HCT116 (cell line): ENCODE data around the gene RFX3. TPM values are rescaled to one million over a fixed set of nuclear protein-coding genes. Genes with fewer than 3 reads are reported as not detected.

Source experiments
- ATAC-seq: fragments of 200-7000 bp; cut with Tn5 transposase; 2 replicates; pipeline ENCODE4 v1.9.1; 2020; ENCODE audit warnings: mild to moderate bottlenecking, moderate library complexity
- BruUV-seq: library from RNA; stranded (reverse); fragments of 400-500 nt; replicated peaks from 2 replicates; lab custom pipeline; 2021; lab: Mats Ljungman, UMichigan
- CTCF ChIA-PET: fragments of 300-600 bp; sonication (Branson Sonifier 250); formaldehyde crosslinking; loops from one replicate; lab custom pipeline; 2021; ENCODE audit warnings: antibody characterized with exemption; lab: Charles Lee
- POLR2A ChIA-PET: fragments of 300-600, 350-600 bp; sonication (Branson Sonifier 250); formaldehyde crosslinking; loops from one replicate; lab custom pipeline; 2021; ENCODE audit warnings: antibody characterized with exemption; lab: Charles Lee
- RAD21 ChIA-PET, 2 experiments: fragments of 300-600 bp; sonication (Branson Sonifier 250); formaldehyde crosslinking; loops; one replicate each; lab custom pipeline; 2023; ENCODE audit warnings: low total read pairs in 2 of 2; ENCODE audit not compliant: uncharacterized antibody in 2 of 2, unreplicated experiment in 2 of 2, low non-redundant PET in 1 of 2; lab: Charles Lee
- DNase-seq: peaks from one replicate; pipeline ENCODE4 v3.0.0-alpha.2; 2010; ENCODE audit warnings: low read depth, low spot score
- H2AFZ ChIP-seq: fragments of 200-600 bp; shearing (Covaris generic), sonication (generic); 2 replicates; pipeline ENCODE4 v1.6.1; 2017; ENCODE audit warnings: low read depth, mixed run types, mixed read lengths, antibody characterized with exemption, low read length; ENCODE audit not compliant: poor library complexity, severe bottlenecking
- H3K27ac ChIP-seq: 2 replicates; pipeline ENCODE4 v1.5.1; 2012; ENCODE audit warnings: low read depth, low read length
- H3K27me3 ChIP-seq: fragments of 200-600 bp; sonication (generic); 2 replicates; pipeline ENCODE4 v1.6.1; 2016; ENCODE audit warnings: mixed run types, low read length, mixed read lengths; ENCODE audit not compliant: insufficient read depth
- H3K36me3 ChIP-seq, 2 experiments: fragments of 200-500 bp in 1 of 2; fragments of 200-600 bp in 1 of 2; sonication (Bioruptor generic) in 1 of 2; sonication (generic) in 1 of 2; 2 replicates each; pipeline versions ENCODE4 v1.5.1 to v1.6.1; 2014 to 2016; ENCODE audit warnings: low read length in 2 of 2, inconsistent platforms in 1 of 2, mixed read lengths in 1 of 2, mixed run types in 1 of 2; ENCODE audit not compliant: insufficient read depth in 2 of 2, control insufficient read depth in 1 of 2
- H3K4me1 ChIP-seq, 2 experiments: fragments of 200-600 bp in 1 of 2; sonication (generic) in 1 of 2; 2 replicates each; pipeline versions ENCODE4 v1.5.1 to v1.6.1; 2012 to 2017; ENCODE audit warnings: low read length in 2 of 2, inconsistent platforms in 1 of 2, mild to moderate bottlenecking in 1 of 2, mixed read lengths in 1 of 2, mixed run types in 1 of 2, moderate library complexity in 1 of 2; ENCODE audit not compliant: insufficient read depth in 2 of 2, control insufficient read depth in 1 of 2
- H3K4me2 ChIP-seq: fragments of 200-600 bp; sonication (generic); 2 replicates; pipeline ENCODE4 v1.6.1; 2017; ENCODE audit warnings: mixed run types, low read length, mixed read lengths
- H3K4me3 ChIP-seq, 2 experiments: fragments of 200-600 bp in 1 of 2; sonication (generic) in 1 of 2; replicated peaks in 1 of 2; 2 replicates each; pipeline ENCODE4 v1.5.1; 2011 to 2016; ENCODE audit warnings: low read length in 2 of 2, control low read depth in 1 of 2, low read depth in 1 of 2, mild to moderate bottlenecking in 1 of 2, mixed read lengths in 1 of 2, mixed run types in 1 of 2
- H3K79me2 ChIP-seq: fragments of 200-600 bp; sonication (generic); 2 replicates; pipeline ENCODE4 v1.6.1; 2017; ENCODE audit warnings: mild to moderate bottlenecking, mixed run types, low read length, moderate library complexity, mixed read lengths; ENCODE audit not compliant: insufficient read depth
- H3K9ac ChIP-seq: fragments of 200-600 bp; sonication (generic); 2 replicates; pipeline ENCODE4 v1.6.1; 2016; ENCODE audit warnings: low read length, mixed read lengths
- H3K9me2 ChIP-seq: fragments of 200-600 bp; sonication (generic), shearing (Covaris generic); 2 replicates; pipeline ENCODE4 v1.6.1; 2017; ENCODE audit warnings: mixed run types, mild to moderate bottlenecking, moderate library complexity; ENCODE audit not compliant: insufficient read depth
- H3K9me3 ChIP-seq, 2 experiments: fragments of 200-500 bp in 1 of 2; fragments of 200-600 bp in 1 of 2; sonication (Bioruptor generic) in 1 of 2; sonication (generic) in 1 of 2; 2 replicates each; pipeline ENCODE4 v1.6.1; 2014 to 2017; ENCODE audit warnings: low read length in 2 of 2, mixed read lengths in 2 of 2, inconsistent platforms in 1 of 2, low read depth in 1 of 2, mild to moderate bottlenecking in 1 of 2, mixed run types in 1 of 2, moderate library complexity in 1 of 2; ENCODE audit not compliant: control insufficient read depth in 1 of 2, insufficient read depth in 1 of 2
- H4K20me1 ChIP-seq: fragments of 200-600 bp; sonication (generic), shearing (Covaris generic); 2 replicates; pipeline ENCODE4 v1.6.1; 2017; ENCODE audit warnings: mixed run types, mild to moderate bottlenecking, moderate library complexity; ENCODE audit not compliant: insufficient read depth
- ATF3 ChIP-seq: IDR thresholded peaks from 2 replicates; pipeline ENCODE4 v1.6.1; 2012
- CTCF ChIP-seq, 3 experiments: fragments of 200-600 bp in 1 of 3; sonication (generic) in 1 of 3; IDR thresholded peaks in 2 of 3; conservative IDR thresholded peaks in 1 of 3; 2 replicates each; pipeline ENCODE4 v1.5.1; 2012 to 2017; ENCODE audit warnings: low read depth in 2 of 3, low read length in 2 of 3, antibody characterized with exemption in 1 of 3, borderline replicate concordance in 1 of 3, control low read depth in 1 of 3, mild to moderate bottlenecking in 1 of 3, mixed read lengths in 1 of 3, mixed run types in 1 of 3, moderate library complexity in 1 of 3; ENCODE audit not compliant: insufficient read depth in 1 of 3
- EGR1 ChIP-seq: IDR thresholded peaks from 2 replicates; pipeline ENCODE4 v1.6.1; 2012; ENCODE audit warnings: low read depth
- EZH2phosphoT487 ChIP-seq: fragments of 200-600 bp; IDR thresholded peaks from 2 replicates; pipeline ENCODE4 v1.6.1; 2018; ENCODE audit warnings: antibody characterized with exemption, borderline replicate concordance
- JUND ChIP-seq: IDR thresholded peaks from 2 replicates; pipeline ENCODE4 v1.6.1; 2012
- MAX ChIP-seq: IDR thresholded peaks from 2 replicates; pipeline ENCODE4 v1.6.1; 2012
- POLR2AphosphoS5 ChIP-seq: IDR thresholded peaks from 2 replicates; pipeline ENCODE4 v1.6.1; 2011; ENCODE audit warnings: mild to moderate bottlenecking, low read depth, low read length, moderate library complexity
- SP1 ChIP-seq: IDR thresholded peaks from 2 replicates; pipeline ENCODE4 v1.6.1; 2012; ENCODE audit warnings: low read depth
- SRF ChIP-seq: IDR thresholded peaks from 2 replicates; pipeline ENCODE4 v1.6.1; 2012; ENCODE audit warnings: low read depth
- ZNF274 ChIP-seq: fragments of 200-500 bp; sonication (Bioruptor generic); IDR thresholded peaks from 2 replicates; pipeline ENCODE4 v1.6.1; 2014; ENCODE audit warnings: mild to moderate bottlenecking, low read depth, low read length, inconsistent platforms
- intact Hi-C: fragments of 100-400 bp; cut with micrococcal nuclease; formaldehyde crosslinking; loops from 2 replicates; pipeline ENCODE4 v1.10.0; 2022
- total RNA-seq: library from RNA; stranded (reverse); gene quantifications from one replicate; pipeline ENCODE4 v1.2.1, GENCODE V29; 2021; ENCODE audit not compliant: unreplicated experiment

The RFX3 gene
- total RNA-seq, 1 experiment from 2014 or later: 11.8 TPM

- Histone ChIP-seq H3K9me3 (no peaks in the 10 kb centered on the region), H3K36me3 (no peaks in the 10 kb centered on the region), H3K27ac (no peak overlapping the region), H3K4me2 (no peak overlapping the region), H3K4me3 (no peak overlapping the region), H3K9ac (no peak overlapping the region), H3K9me2 (no peaks in the 10 kb centered on the region), H4K20me1 (no peaks in the 10 kb centered on the region), H3K79me2 (no peaks in the 10 kb centered on the region), H3K27me3 (no peaks in the 10 kb centered on the region), H2AFZ (no peak overlapping the region), H3K4me1 (no peaks in the 10 kb centered on the region)
- ChIA-PET RAD21 (no interaction called here), POLR2A (no interaction called here), CTCF (no interaction called here)
- intact Hi-C loops: no loop called here
- ATAC-seq (no peak), DNase-seq (no peak)
- TF ChIP-seq EGR1 (no peak), JUND (no peak)
- BruUV-seq: no TSS peak
Observed at GRCh38 chr9:3548648-3549047, 22.8 kb upstream of the RFX3 start.

GRCh38 chr9:3541206-3541605 lies 15.4 kb upstream of the RFX3 start:
- intact Hi-C loops: no loop called here
- BruUV-seq: no TSS peak
- CTCF ChIA-PET: interaction anchor here (0.9 kb wide), 1 partner anchor 15 kb away, joined by 3 read pairs; the partner anchor contains the start of gene RFX3

More at GRCh38 chr9:3541206-3541605, 15.4 kb upstream of the RFX3 start:
- TF ChIP-seq SRF (no peak), JUND (no peak), EZH2phosphoT487 (no peak), POLR2AphosphoS5 (no peak), MAX (no peak), SP1 (no peak), CTCF (IDR thresholded peaks at IDR 0.05 in 2 of 3, conservative IDR thresholded peaks at IDR 0.05 in 1 of 3; ENCODE audit: borderline replicate concordance in 1 of 3, insufficient read depth in 1 of 3, low read depth in 2 of 3, low read length in 2 of 3) (no peak), ATF3 (no peak), ZNF274 (no peak)
- ChIA-PET POLR2A (interaction anchor here (1.3 kb wide), 1 partner anchor 15 kb away, joined by 3 read pairs; no protein-coding TSS in a partner anchor), RAD21 (no interaction called here)
- Histone ChIP-seq H3K36me3 (no peaks in the 10 kb centered on the region), H3K9me3 (no peaks in the 10 kb centered on the region), H3K4me3 (no peak overlapping the region), H2AFZ (no peak overlapping the region), H3K79me2 (no peaks in the 10 kb centered on the region), H3K4me1 (no peaks in the 10 kb centered on the region), H3K9me2 (no peaks in the 10 kb centered on the region), H4K20me1 (no peaks in the 10 kb centered on the region), H3K27ac (no peak overlapping the region), H3K4me2 (no peak overlapping the region), H3K27me3 (no peaks in the 10 kb centered on the region), H3K9ac (no peak overlapping the region)
- ATAC-seq (no peak), DNase-seq (no peak)
